KOPT-K1 (cell line): ENCODE data around the gene GPX6.
"Not testable (repeated sequence)": the region's sequence is repeated elsewhere in the genome, so short reads cannot be mapped to it uniquely, and the experiment has no call there.

ENCODE experiments used
- H3K27ac ChIP-seq: fragments of 200-600 bp; sonication (generic); 2 replicates; pipeline ENCODE4 v1.5.1; 2016; ENCODE audit warnings: antibody characterized with exemption, mild to moderate bottlenecking, low read depth, low read length; ENCODE audit not compliant: poor library complexity, severe bottlenecking
- H3K36me3 ChIP-seq: fragments of 200-600 bp; sonication (generic); 2 replicates; pipeline ENCODE4 v1.5.1; 2017; ENCODE audit warnings: antibody characterized with exemption, mild to moderate bottlenecking, low read length, moderate library complexity; ENCODE audit not compliant: insufficient read depth
- H3K9me3 ChIP-seq: fragments of 200-600 bp; sonication (generic); 2 replicates; pipeline ENCODE4 v1.5.1; 2017; ENCODE audit warnings: antibody characterized with exemption, low read length, mild to moderate bottlenecking; ENCODE audit not compliant: insufficient read depth, poor library complexity, severe bottlenecking

Gene GPX6, protein sequence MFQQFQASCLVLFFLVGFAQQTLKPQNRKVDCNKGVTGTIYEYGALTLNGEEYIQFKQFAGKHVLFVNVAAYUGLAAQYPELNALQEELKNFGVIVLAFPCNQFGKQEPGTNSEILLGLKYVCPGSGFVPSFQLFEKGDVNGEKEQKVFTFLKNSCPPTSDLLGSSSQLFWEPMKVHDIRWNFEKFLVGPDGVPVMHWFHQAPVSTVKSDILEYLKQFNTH

DNA sequence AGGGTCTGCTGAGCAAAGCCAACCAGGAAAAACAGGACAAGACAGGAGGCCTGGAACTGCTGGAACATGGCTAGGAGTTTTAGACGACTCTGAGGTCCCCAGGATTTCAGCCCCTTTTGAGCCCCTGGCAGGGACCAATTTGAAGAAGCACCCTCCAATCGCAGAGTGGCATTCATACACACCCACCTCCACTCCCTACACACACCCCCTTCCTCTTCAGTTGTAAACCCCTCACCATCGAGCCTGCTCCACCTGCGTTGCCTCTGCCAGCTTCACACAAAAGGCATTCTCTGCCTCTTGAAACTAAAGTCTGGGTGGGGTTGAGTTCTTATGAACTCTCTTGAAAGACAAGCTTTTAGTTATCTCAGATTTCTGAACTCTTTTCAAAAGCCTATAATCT lies at the start of gene GPX6:
Gene GPX6, minus strand, starts transcription at position 118 of the 400 bp plus-strand sequence. Its CDS starts 50 bp downstream, at position 68.
- Histone ChIP-seq H3K27ac (no peak within 1 kb of the TSS), H3K9me3 (no peaks in the 10 kb centered on the region), H3K36me3 (no peaks in the 10 kb centered on the region)

DNA sequence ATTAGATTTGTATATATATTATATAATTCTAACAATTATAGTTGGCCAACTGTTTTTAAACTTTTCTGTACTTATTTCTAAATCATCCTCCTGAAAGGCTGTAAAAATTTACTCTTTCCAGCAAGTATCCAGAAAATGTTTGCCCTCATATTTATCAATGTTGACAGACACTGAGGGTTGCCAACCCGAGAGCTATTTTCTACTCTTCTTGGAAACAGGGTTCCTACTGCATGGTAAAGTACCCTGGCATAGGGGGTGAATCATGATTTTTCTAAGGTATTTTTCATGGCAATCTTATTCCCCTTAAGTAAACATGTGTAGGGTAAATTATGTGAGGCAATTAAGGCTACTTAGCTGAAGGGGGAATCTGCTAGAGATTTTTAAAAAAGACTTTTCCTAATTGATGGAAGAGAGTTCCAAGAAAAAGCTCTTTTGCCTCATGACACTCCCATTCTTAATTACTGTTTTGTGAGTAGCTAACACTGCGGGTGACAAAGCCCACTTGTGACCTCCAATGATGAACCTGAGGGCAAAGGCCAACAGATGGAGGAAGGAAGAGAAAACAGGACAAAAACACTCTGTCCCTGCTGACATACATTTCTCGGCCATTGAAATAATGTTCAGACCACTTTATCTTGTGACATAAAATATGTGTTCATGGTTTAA lies 48.0 kb upstream of the GPX6 start:
- Histone ChIP-seq H3K9me3 (peaks cover 13% of the 10 kb centered on the region), H3K27ac (no peak overlapping the region)

DNA sequence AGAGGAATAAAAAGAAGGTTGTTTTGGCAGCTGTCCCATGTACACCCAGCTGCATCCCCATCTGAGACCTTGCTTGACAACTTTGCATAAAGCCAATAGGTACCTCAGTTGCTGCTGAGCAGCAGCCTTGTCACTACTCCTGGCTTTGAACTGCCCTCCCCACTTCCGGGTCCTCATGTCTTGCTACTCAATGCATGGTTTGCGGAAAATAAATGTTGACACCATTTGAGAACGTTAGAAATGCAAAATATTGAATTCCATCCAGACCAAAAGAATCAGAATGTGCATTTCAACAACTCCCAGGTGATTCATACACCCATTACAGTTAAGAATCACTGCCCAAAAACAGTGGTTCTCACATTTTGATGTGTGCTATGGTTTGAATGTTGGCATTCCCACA lies 43.0 kb upstream of the GPX6 start:
- H3K36me3 ChIP-seq, result no peaks in the 10 kb centered on the region
- no peaks in the 10 kb centered on the region for H3K9me3 ChIP-seq
- H3K27ac ChIP-seq, result no peak overlapping the region

More for the DNA sequence above, 48.0 kb upstream of the GPX6 start:
- H3K36me3 ChIP-seq, result no peaks in the 10 kb centered on the region

DNA sequence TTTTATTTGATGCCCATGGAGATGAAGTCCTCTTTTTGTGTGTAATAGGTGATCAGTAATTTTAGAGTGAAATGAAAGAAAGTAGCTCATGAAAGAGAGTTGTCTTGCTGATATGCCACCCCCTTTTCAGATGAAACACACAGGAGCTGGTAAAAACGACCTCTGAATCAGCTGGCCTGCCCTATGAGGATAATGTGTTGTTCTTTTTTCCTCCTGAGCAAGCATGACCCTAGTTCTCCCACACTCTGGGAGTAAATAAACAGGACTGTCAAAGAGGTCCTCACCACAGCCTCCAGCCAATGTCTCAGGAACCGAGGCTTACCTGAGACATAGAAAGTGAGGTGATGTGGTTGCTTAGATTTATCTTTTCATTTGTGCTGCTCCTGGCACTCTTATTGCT lies 39.5 kb upstream of the GPX6 start:
- H3K9me3 ChIP-seq, result no peaks in the 10 kb centered on the region
- no peak overlapping the region for H3K27ac ChIP-seq
- no peaks in the 10 kb centered on the region for H3K36me3 ChIP-seq

DNA sequence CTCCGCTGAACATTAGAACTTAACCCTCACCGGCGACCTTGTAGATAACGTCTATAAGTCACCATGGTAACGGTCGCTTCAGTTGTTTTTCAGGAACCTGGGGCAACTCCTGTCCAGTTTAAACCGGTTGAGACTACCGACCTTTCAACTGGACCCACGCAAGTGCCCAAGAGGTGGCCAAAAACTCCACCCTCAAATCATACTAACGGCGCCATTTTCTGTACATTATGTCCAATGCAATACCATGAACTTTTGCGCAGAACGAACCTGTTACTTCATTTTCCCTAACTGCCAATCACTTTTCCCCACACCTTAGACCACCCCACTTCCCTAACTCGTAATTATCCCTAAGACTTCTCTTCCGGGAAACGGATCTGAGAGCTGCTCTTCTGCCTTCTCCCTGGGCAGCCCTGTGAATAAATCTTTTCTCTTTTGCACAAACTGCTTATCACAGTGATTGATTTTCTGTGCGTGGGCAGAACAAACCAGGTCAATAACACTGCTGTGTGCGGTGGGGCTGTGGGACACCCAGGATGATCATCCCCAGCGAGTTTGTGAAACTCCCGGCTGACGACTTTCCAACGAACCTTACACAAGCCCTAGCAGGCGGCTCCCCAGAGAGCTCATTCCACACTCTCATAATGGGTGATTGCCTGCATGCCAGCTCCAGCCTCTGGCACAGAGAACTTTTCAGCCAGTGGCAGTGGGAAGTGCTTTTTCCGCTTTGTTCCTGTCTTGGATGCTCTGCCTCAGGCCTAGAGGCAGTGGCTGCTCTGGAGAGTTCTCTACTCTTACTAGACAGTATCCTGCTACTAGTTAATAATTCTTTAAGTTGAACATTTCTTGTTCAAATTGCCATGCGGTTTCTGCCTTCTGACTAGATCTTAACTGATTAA lies 38.6 kb upstream of the GPX6 start:
- no peaks in the 10 kb centered on the region for H3K36me3 ChIP-seq
- no peak overlapping the region for H3K27ac ChIP-seq
- H3K9me3 ChIP-seq, result no peaks in the 10 kb centered on the region

DNA sequence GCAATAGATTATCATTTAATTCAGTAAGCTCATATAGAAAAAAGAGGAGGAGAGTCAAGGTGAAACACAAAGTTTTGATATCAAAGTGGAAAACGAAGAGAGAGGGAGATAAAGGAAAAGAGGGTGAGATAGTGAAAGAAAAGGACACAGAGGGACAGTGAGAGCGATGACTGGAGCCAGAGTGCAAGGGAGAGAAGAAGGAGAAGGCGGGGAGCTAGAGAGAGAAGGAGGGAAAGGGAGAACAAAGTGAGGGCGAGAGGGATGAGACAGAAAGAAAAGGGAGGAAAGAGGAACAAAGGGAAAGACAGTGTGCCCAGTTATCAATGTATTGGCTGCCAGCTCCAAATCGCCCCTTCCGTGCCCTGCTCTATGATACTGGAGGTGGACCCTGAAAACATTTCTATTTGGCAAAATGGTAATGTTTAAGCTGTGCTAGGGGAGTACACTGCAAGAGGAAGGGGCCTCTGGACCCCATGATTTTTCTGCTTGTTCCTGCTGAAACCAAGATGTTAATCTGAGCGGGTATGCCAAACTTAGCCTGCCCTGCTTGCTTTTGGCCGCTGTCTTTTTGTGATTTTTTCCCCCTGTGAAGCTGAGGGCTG lies 37.9 kb upstream of the GPX6 start:
- Histone ChIP-seq H3K9me3 (no peaks in the 10 kb centered on the region), H3K36me3 (no peaks in the 10 kb centered on the region), H3K27ac (no peak overlapping the region)

DNA sequence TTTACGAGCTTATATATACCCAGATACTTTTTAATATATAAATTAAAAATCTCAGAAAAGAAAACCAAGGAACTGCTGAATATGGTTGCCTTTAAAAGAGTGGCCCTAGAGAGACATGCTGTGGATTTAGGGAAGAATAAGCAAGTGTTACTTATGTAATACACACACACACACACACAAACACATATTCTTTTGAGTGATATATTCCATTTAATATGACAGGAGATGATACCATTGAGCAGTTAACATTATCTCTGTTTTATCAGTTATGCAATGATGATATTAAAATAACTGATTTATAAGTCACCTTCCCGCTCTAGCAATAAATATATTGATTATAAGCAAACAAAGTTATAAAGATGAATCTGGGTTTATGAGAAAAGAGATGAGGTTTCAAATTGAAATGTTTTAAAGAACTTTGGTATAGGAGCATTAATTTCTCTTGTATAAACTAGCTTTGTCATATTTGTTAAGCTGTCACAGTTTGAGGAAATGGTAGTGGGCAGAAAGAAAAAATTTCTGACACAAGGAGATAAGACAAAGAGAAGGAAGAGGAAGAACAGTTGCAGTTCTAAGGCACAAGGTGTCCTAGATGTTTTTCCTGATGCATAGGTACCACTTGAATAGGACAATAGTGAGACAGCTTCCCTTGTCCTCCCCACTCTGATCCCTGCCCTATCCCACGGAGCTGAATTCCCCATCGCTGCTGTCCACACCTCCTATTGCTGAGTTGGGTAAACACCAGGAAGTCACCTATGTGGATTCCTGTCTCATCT lies 36.5 kb upstream of the GPX6 start:
- H3K9me3 ChIP-seq, result no peaks in the 10 kb centered on the region

DNA sequence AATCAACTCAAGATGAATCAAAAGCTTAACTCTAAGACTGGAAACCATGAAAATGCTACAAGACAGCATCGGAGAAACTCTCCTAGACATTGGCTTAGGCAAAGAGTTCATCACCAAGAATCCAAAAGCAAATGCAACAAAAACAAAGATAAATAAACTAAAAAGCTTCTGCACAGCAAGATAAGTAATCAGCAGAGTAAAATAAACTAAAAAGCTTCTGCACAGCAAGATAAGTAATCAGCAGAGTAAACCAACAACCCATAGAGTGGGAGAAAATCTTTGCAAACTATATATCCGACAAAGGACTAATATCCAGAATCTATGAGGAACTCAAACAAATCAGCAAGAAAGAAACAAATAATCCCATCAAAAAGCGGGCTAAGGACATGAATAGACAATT lies 31.4 kb upstream of the GPX6 start:
- H3K36me3 ChIP-seq, H3K27ac ChIP-seq, H3K9me3 ChIP-seq: not testable (repeated sequence)

More for the DNA sequence above, 36.5 kb upstream of the GPX6 start:
- Histone ChIP-seq H3K27ac (no peak overlapping the region), H3K36me3 (no peaks in the 10 kb centered on the region)

DNA sequence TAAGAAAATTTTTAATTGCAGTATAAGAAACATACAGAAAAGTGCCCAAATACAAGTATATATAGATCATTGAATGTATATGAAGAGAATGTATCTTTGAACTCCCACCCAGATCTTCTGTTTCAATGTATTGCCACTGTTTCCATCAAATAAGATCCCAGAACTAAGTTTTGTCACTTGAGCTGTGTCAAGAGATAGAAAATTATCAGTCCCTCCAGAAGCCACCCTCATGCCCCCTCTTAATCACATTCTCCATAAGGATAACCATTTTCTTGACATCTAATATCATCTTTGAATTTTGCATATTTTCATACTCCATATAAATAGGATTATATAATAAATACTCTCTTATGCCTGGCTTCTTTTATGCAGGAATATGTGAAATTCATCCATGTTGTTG lies 30.4 kb upstream of the GPX6 start:
- no peaks in the 10 kb centered on the region for H3K36me3 ChIP-seq
- H3K9me3 ChIP-seq, result no peaks in the 10 kb centered on the region
- no peak overlapping the region for H3K27ac ChIP-seq

DNA sequence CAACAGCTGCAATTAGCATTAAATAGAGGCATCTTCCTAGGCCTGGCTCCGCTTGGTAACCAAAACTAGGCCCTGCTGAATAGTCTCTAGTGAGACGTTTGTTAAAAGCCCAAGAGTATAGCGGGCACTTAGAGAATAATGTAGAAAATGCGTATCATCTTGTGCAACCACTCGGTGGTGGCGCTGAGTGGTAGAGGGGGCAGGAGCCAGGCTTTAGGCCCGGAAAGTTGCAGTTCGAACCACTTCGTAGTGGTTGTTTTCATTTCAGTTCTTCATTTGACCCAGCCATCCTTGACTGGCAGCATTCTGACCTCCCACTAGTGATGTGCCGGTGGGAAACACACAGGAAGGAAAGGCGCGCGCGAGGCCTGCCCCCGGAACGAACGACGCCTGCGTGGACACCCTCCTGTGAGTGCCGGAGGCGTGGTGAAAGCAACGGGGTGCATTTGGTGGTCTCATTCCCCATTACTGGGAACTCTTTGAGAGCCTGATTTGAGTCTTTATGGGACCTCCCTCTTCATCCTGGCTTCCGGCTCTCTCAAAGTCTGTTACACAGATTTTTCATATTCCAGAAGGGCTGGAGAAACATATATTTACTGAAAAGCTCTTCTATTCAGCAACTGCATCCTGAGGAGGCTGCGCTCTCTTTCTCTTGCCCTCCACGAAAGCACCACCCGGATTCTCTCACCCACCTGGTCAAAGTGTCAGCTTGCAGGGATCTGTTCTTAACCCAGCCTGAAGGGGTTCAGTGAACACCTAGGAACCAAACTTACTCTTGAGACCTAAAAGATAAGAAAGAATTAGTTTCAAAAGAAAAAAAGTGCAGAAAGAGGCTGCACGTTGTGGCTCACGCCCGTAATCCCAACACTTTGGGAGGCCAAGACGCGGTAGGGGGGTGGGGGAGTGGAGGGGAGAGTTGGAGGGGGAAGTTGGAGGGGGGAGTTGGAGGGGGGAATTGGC lies 28.3 kb upstream of the GPX6 start:
- no peak overlapping the region for H3K27ac ChIP-seq

DNA sequence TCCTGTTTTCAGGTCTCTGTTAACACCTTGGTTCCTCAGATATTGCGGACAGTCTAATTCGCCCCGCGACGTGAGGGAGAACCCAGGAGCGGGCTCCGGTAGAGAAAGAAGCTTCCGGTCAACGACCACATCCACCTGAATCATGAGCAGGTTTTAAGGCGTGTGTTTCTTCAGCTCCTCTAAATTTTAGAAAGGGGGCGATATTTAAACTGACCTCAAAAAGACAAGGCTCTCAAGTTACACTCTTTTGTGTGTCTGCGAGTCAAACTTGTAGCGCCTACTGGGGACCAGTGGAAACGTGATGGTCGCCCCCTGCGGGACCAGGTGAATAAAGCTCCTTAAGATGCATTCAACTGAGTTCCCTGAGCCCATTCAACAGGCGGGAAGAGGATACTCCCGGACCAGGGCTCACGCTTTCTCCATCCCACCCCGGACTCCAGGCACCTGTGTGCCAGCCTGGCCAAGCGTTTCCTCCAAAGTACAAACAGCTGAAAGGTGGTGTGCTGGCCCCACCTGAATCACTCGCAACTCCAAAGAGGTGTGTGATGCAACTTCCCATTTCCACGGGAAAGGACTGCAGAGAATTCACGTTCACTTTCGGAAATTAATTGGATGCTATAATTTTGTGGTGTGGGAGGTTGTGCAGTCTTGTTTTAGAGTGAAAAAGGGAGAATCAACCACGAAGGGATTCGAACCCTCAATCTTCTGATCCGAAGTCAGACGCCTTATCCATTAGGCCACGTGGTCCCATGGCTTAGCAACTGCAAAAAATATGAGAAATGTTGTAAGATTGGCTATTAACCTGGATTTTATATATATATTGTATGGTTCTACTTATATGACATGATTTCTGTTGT lies 27.1 kb upstream of the GPX6 start:
- Histone ChIP-seq H3K27ac (no peak overlapping the region), H3K9me3 (no peaks in the 10 kb centered on the region), H3K36me3 (no peaks in the 10 kb centered on the region)

More for the DNA sequence above, 28.3 kb upstream of the GPX6 start:
- no peaks in the 10 kb centered on the region for H3K36me3 ChIP-seq
- no peaks in the 10 kb centered on the region for H3K9me3 ChIP-seq

DNA sequence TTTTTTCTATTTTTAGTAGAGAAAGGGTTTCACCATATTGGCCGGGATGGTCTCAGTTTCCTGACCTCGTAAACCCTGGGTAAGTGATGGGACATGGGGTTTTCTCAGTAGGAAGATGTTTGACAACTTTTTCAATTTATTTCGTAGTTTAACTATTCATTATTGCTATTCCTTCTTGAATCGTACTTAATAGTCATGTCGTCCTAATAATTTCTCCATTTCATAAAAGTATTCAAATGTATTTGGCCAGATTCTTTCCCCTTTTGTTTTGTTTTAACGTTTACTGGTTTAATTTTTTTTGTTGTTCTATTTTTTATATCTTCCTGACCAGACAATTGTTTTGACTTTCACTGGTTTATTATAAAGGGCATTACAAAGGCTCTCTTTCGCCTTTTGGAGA lies 26.4 kb upstream of the GPX6 start:
- H3K27ac ChIP-seq, result no peak overlapping the region
- H3K36me3 ChIP-seq, result no peaks in the 10 kb centered on the region
- H3K9me3 ChIP-seq, result no peaks in the 10 kb centered on the region
